Measurements from ENCODE around the gene MACROD2.
"Not testable (repeated sequence)": the region's sequence is repeated elsewhere in the genome, so short reads cannot be mapped to it uniquely, and the experiment has no call there.

The MACROD2 gene

DNA sequence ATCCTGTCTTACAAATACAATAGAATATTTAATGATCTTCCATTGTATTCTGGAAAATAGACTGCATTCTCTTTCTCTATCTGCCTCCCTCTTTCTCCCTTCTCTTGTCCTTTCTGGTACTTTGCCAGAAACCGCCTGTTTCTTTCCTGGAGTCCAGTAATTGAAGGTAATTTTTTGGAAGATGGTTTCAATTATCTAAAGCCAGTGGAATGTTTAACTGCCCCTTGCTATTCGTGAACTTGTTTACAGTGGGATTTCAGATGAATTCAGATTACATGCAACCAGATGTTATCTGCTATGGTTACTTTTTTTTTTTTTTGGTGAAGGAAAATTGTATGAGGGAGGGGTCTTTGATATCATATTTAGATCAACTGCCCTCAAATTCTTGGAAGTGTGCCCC lies 997.6 kb downstream of the MACROD2 start:
- H3K4me3 ChIP-seq (ENCODE audit: low read depth, low read length) = no peak overlapping the region
- no peak for DNase-seq (ENCODE audit: low read depth)
- TF ChIP-seq, protein P1, sequence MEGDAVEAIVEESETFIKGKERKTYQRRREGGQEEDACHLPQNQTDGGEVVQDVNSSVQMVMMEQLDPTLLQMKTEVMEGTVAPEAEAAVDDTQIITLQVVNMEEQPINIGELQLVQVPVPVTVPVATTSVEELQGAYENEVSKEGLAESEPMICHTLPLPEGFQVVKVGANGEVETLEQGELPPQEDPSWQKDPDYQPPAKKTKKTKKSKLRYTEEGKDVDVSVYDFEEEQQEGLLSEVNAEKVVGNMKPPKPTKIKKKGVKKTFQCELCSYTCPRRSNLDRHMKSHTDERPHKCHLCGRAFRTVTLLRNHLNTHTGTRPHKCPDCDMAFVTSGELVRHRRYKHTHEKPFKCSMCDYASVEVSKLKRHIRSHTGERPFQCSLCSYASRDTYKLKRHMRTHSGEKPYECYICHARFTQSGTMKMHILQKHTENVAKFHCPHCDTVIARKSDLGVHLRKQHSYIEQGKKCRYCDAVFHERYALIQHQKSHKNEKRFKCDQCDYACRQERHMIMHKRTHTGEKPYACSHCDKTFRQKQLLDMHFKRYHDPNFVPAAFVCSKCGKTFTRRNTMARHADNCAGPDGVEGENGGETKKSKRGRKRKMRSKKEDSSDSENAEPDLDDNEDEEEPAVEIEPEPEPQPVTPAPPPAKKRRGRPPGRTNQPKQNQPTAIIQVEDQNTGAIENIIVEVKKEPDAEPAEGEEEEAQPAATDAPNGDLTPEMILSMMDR (IDR thresholded peaks at IDR 0.05; ENCODE audit: insufficient read depth, low read depth, low read length, missing control alignments) = no peak

- no peak overlapping the region for H3K4me3 ChIP-seq (ENCODE audit: low read depth, low read length)
- TF ChIP-seq, protein P1 (IDR thresholded peaks at IDR 0.05; ENCODE audit: insufficient read depth, low read depth, low read length, missing control alignments) = no peak
- no peak for DNase-seq (ENCODE audit: low read depth)
Observed at GRCh38 chr20:14996883-14997672, 1001.8 kb downstream of the MACROD2 start.

- no peak overlapping the region for H3K4me3 ChIP-seq (ENCODE audit: low read depth, low read length)
- DNase-seq (ENCODE audit: low read depth) = no peak
- TF ChIP-seq, protein P1 (IDR thresholded peaks at IDR 0.05; ENCODE audit: insufficient read depth, low read depth, low read length, missing control alignments) = no peak
Observed at GRCh38 chr20:14997791-14998190, 1002.5 kb downstream of the MACROD2 start.

- no peak overlapping the region for H3K4me3 ChIP-seq (ENCODE audit: low read depth, low read length)
- TF ChIP-seq, protein P1 (IDR thresholded peaks at IDR 0.05; ENCODE audit: insufficient read depth, low read depth, low read length, missing control alignments) = no peak
- no peak for DNase-seq (ENCODE audit: low read depth)
Observed at GRCh38 chr20:15005300-15005986, 1010.1 kb downstream of the MACROD2 start.

- H3K4me3 ChIP-seq (ENCODE audit: low read depth, low read length) = no peak overlapping the region
- TF ChIP-seq, protein P1 (IDR thresholded peaks at IDR 0.05; ENCODE audit: insufficient read depth, low read depth, low read length, missing control alignments) = no peak
- no peak for DNase-seq (ENCODE audit: low read depth)
Observed at GRCh38 chr20:15011631-15012030, 1016.3 kb downstream of the MACROD2 start.

GRCh38 chr20:15012566-15012965 lies 1017.2 kb downstream of the MACROD2 start:
- no peak for DNase-seq (ENCODE audit: low read depth)
- TF ChIP-seq, protein P1 (IDR thresholded peaks at IDR 0.05; ENCODE audit: insufficient read depth, low read depth, low read length, missing control alignments) = no peak
- no peak overlapping the region for H3K4me3 ChIP-seq (ENCODE audit: low read depth, low read length)

- not testable (repeated sequence) for DNase-seq (ENCODE audit: low read depth); H3K4me3 ChIP-seq (ENCODE audit: low read depth, low read length)
Observed at GRCh38 chr20:15016875-15017274, 1021.6 kb downstream of the MACROD2 start.
